D341Med (cell line): ENCODE results near the gene FOLR1.
"Not testable (repeated sequence)": the region's sequence is repeated elsewhere in the genome, so short reads cannot be mapped to it uniquely, and the experiment has no call there.

Experiments
- DNase-seq: peaks from one replicate; pipeline ENCODE4 v3.0.0; 2012; ENCODE audit warnings: low spot score

The FOLR1 gene

DNA sequence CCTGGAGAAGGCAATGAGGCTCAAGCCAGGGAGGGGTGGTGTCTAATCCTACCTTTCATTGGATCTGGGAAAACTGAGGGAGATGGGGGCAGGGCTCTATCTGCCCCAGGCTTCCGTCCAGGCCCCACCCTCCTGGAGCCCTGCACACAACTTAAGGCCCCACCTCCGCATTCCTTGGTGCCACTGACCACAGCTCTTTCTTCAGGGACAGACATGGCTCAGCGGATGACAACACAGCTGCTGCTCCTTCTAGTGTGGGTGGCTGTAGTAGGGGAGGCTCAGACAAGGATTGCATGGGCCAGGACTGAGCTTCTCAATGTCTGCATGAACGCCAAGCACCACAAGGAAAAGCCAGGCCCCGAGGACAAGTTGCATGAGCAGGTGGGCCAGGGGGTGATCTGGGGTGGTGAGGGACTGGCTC lies at the start of gene FOLR1:
TSS of gene FOLR1 (plus strand) at position 180 of the 421 bp plus-strand sequence. CDS start at position 214, 34 bp downstream.
- no peak for DNase-seq

- DNase-seq: not testable (repeated sequence)
Observed at GRCh38 chr11:72142543-72142942, 49.4 kb upstream of the FOLR1 start.

DNA sequence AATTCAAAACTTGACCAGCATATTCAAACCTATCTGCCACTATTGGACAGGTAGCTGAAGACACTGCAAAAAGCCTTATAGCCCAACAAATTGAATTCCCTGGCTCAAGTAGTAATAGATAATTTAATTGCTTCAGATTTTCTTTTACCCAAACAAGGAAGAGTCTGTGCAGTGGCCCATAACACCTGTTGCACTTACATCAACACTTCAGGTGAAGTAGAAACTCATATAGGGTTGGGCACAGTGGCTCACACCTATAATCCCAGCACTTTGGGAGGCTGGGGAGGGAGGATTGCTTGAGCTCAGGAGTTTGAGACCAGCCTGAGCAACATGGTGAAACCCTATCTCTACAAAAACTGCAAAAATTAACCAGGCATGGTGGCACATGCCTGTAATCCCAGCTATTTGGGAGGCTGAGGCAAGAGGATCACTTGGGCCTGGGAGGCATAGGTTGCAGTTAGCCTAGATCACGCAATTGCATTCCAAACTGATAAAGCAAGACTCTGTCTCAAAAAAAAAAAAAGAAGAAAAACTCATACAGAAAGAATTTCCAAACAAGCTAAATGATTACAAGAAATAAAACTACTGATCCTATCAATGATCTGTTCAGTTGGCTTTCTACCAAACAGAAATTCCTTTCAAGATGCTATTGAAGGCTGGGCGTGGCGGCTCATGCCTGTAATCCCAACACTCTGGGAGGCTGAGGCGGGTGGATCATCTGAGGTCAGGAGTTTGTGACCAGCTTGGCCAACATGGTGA lies 47.0 kb upstream of the FOLR1 start:
- no peak for DNase-seq

GRCh38 chr11:72146625-72147024 lies 45.3 kb upstream of the FOLR1 start:
- no peak for DNase-seq

- no peak for DNase-seq
Observed at GRCh38 chr11:72150882-72151281, 41.1 kb upstream of the FOLR1 start.

DNA sequence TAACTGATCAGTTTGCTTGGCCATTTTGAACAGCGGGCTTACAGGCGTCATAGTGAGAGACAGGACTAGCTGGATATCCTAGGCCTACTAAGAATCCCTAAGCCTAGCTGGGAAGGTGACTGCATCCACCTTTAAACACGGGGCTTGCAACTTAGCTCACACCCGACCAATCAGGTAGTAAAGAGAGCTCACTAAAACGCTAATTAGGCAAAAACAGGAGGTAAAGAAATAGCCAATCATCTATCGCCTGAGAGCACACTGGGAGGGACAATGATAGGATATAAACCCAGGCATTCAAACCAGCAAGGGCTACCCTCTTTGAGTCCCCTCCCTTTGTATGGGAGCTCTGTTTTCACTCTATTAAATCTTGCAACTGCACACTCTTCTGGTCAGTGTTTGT lies 38.1 kb upstream of the FOLR1 start:
- DNase-seq: not testable (repeated sequence)

DNA sequence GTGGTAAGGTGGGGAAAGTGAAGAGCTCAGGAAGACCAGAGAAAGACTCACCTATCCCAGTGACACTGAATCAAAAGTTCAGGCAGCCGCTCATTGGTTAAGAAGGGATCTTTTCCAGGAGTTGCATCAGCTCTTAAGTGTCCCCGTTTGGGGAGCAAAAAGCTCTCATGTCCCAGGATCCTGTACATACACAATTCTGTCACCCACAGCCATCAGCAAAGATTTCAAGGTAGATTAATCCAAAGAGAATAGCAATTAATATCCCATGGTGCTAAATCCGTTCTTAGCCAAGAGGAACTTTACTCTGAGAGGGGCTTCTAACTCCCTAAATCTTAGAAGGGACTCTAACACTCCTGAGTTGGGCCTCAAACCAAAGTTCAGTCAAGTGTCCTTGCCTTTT lies 37.1 kb upstream of the FOLR1 start:
- DNase-seq: no peak

- DNase-seq: no peak
Observed at GRCh38 chr11:72155751-72156150, 36.2 kb upstream of the FOLR1 start.

- no peak for DNase-seq
Observed at GRCh38 chr11:72157131-72157530, 34.8 kb upstream of the FOLR1 start.

DNA sequence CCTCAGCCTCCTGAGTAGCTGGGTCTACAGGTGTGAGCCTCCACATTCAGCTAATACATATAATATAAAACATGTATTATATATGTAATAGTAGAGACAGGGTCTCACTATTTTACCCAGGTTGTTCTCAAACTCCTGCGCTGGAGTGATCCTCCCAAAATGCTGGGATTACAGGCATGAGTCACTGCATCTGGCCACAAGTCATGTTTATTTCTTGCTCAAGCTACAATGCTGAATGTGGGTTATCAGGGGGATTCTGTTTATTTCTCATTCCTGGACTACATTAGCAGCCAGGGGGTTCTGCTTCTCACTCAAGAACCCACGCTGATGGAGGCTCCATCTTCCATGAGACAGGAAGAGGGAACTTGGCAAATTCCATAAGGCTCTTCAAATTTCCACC lies 31.6 kb upstream of the FOLR1 start:
- no peak for DNase-seq

GRCh38 chr11:72162891-72163492 lies 28.9 kb upstream of the FOLR1 start:
- no peak for DNase-seq

DNA sequence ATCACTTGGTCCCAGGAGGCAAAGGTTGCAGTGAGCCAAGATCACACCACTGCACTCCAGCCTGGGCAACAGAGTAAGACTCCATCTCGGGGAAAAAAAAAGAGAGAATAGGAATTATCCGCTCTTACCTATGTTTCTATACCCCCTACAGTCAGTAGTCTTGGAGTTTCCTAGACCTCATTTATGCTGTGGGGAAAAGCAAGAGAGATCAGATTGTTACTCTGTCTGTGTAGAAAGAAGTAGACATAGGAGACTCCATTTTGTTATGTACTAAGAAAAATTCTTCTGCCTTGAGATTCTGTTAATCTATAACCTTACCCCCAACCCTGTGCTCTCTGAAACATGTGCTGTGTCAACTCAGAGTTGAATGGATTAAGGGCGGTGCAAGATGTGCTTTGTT lies 27.8 kb upstream of the FOLR1 start:
- DNase-seq: not testable (repeated sequence)

DNA sequence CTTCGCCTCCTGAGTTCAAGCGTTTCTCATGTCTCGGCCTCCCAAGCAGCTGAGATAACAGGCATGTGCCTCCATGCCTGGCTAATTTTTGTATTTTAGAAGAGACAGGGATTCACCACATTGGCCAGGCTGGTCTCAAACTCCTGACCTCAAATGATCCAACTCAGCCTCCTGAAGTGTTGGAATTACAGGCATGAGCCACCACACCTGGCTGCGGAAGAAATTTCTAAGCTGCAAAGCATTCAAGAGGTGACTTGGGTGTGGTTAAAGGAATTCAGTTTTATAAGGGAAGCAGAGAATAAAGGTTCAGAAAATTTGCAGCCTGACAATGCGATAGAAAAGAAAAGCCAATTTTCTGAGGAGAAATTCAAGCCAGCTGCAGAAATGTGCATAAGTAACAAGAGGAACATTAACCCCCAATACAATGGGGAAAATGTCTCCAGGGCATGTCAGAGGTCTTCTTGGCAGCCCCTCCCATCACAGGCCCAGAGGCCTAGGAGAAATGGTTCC lies 22.8 kb upstream of the FOLR1 start:
- not testable (repeated sequence) for DNase-seq

GRCh38 chr11:72169754-72170153 lies 22.2 kb upstream of the FOLR1 start:
- DNase-seq: not testable (repeated sequence)

DNA sequence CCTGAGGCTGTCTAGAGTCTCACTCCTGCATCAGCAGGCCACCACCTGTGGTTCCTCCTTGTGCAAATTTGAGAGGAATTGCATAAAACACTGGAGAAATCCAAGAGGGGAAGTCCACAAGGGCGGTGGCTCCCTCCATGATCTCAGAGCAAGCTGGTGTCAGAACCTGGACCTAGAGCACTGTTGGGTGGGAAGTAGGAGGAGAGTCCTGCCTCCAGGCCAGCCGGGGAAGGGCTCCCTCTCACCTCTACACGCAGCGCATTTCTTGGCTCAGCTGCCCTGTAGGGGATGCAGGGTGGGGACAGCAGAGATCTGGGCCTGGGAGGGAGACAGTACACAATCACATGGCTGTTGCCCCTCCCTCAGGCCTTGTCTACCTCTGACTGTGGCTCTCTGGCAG lies 19.9 kb upstream of the FOLR1 start:
- DNase-seq: not testable (repeated sequence)

- no peak for DNase-seq
Observed at GRCh38 chr11:72173291-72173690, 18.6 kb upstream of the FOLR1 start.

DNA sequence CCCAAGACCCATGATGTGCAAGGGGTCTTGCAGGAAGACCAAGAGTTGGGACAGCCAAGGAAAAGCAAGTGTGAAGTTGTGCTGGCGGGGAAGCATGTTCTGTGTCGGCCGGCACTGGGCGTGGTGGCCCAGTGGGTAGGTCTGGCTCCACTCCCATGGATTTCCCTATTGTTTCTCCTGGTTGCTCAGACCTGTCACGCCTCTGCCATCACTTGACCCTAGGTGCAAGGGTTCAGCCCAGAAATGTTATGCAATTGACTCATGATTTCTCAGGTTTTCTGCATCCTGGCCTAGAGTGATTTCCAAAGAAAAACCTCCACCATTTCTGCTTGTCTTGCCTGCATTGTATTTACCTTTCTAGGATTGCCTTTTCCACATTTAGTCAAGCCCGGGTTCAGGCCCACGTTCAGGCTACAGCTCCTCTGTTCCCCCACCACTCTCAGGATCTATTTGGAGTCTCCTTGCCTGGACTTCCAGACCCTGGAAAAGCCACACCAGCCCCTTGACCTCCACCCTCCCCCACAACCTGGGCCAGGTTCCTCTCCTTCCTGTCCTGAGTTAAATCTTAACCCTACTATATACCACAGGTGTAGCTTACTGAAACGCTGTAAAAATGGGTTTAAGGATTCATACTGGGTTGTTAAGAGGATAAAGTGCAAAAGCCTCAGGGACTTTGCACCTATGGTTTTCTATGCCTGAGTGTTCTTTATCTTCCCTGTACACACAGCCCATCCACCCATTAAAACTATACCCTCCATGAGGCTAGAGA lies 17.5 kb upstream of the FOLR1 start:
- DNase-seq: no peak

DNA sequence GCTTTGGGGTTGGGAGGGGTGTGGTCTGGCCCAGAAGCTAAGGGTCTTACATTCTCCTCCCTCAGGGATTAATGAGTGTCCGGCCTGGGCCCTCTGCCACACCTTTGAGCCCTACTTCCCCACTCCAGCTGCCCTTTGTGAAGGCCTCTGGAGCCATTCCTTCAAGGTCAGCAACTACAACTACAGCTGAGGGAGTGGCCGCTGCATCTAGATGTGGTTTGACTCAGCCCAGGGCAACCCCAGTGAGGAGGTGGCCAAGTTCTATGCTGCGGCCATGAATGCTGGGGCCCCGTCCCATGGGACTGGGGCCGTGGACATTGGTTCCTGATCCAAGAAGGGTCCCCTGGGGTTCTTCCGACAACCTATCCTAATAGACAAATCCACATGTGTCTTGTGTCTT lies 14.3 kb upstream of the FOLR1 start:
- no peak for DNase-seq

GRCh38 chr11:72179049-72179803 lies 12.7 kb upstream of the FOLR1 start:
- DNase-seq: no peak

- DNase-seq: no peak
Observed at GRCh38 chr11:72179804-72180396, 12.0 kb upstream of the FOLR1 start.

GRCh38 chr11:72180892-72181552 lies 10.9 kb upstream of the FOLR1 start:
- DNase-seq: not testable (repeated sequence)
